ENCODE results near the gene B3GNT7. TPM values are rescaled to one million over a fixed set of nuclear protein-coding genes. Genes with fewer than 3 reads are reported as not detected.

The B3GNT7 gene
- total RNA-seq, 6 donors from 2014 or later = 64.5 to 108 (median 87.2) TPM

- DNase-seq (no peak), ATAC-seq (ENCODE audit: low FRiP score in 2 of 2) (no peak)
- H3K4me3 ChIP-seq = no peak overlapping the region
- TF ChIP-seq CTCF (IDR thresholded peaks at IDR 0.05) (no peak), EP300 (IDR thresholded peaks at IDR 0.05) (no peak), POLR2A (IDR thresholded peaks at IDR 0.05) (no peak), POLR2AphosphoS5 (IDR thresholded peaks at IDR 0.05) (no peak)
- H3K9me3 ChIP-seq = peaks cover 0 to 8% (median 4%) of the 10 kb centered on the region in 4 donors
- 86 to 89% methylated on average over 5 of the region's 5 CpGs for WGBS, 2 donors
- no peaks in the 10 kb centered on the region for H3K36me3 ChIP-seq
- no peak overlapping the region for H3K27ac ChIP-seq
- no peaks in the 10 kb centered on the region for H3K4me1 ChIP-seq
- H3K27me3 ChIP-seq = no peaks in the 10 kb centered on the region
Observed at GRCh38 chr2:231380991-231381847, 14.3 kb upstream of the B3GNT7 start.

- Histone ChIP-seq H3K4me3 (no peak overlapping the region), H3K4me1 (no peaks in the 10 kb centered on the region), H3K36me3 (no peaks in the 10 kb centered on the region), H3K9me3 (peaks cover 0 to 8% (median 4%) of the 10 kb centered on the region in 4 donors), H3K27ac (no peak overlapping the region), H3K27me3 (no peaks in the 10 kb centered on the region)
- TF ChIP-seq POLR2AphosphoS5 (IDR thresholded peaks at IDR 0.05) (no peak), CTCF (IDR thresholded peaks at IDR 0.05) (no peak), POLR2A (IDR thresholded peaks at IDR 0.05) (no peak), EP300 (IDR thresholded peaks at IDR 0.05) (no peak)
- ATAC-seq (ENCODE audit: low FRiP score in 2 of 2) = no peak
- DNase-seq = no peak
- 84 to 99% methylated on average over 5 to 8 of the region's 8 CpGs for WGBS, 2 donors
Observed at GRCh38 chr2:231382116-231382515, 13.4 kb upstream of the B3GNT7 start.

- H3K4me3 ChIP-seq = no peak overlapping the region
- DNase-seq (no peak), ATAC-seq (ENCODE audit: low FRiP score in 2 of 2) (no peak)
- no peaks in the 10 kb centered on the region for H3K27me3 ChIP-seq
- peaks cover 0 to 8% (median 4%) of the 10 kb centered on the region in 4 donors for H3K9me3 ChIP-seq
- TF ChIP-seq POLR2AphosphoS5 (IDR thresholded peaks at IDR 0.05) = no peak
- no peak for TF ChIP-seq POLR2A (IDR thresholded peaks at IDR 0.05)
- TF ChIP-seq CTCF (IDR thresholded peaks at IDR 0.05) = no peak
- no peak for TF ChIP-seq EP300 (IDR thresholded peaks at IDR 0.05)
- H3K4me1 ChIP-seq = no peaks in the 10 kb centered on the region
- no peak overlapping the region for H3K27ac ChIP-seq
- H3K36me3 ChIP-seq = no peaks in the 10 kb centered on the region
- WGBS, 2 donors = 66 to 73% methylated on average over 9 to 15 of the region's 15 CpGs
Observed at GRCh38 chr2:231383416-231384108, 11.9 kb upstream of the B3GNT7 start.

GRCh38 chr2:231384109-231384435, 11.4 kb upstream of the B3GNT7 start:
- ATAC-seq (ENCODE audit: low FRiP score in 2 of 2) = no peak
- H3K27me3 ChIP-seq = no peaks in the 10 kb centered on the region
- no peak overlapping the region for H3K4me3 ChIP-seq
- H3K27ac ChIP-seq = no peak overlapping the region
- 85 to 97% methylated on average over 2 of the region's 2 CpGs for WGBS, 2 donors
- TF ChIP-seq POLR2AphosphoS5 (IDR thresholded peaks at IDR 0.05) (no peak), EP300 (IDR thresholded peaks at IDR 0.05) (no peak), POLR2A (IDR thresholded peaks at IDR 0.05) (no peak), CTCF (IDR thresholded peaks at IDR 0.05) (no peak)
- no peaks in the 10 kb centered on the region for H3K36me3 ChIP-seq
- no peaks in the 10 kb centered on the region for H3K4me1 ChIP-seq
- H3K9me3 ChIP-seq = peaks cover 0 to 8% (median 4%) of the 10 kb centered on the region in 4 donors
- DNase-seq = no peak

All from upper lobe of left lung (tissue), 6 donors.